Fibroblast of skin of scalp (primary cell): Measurements from ENCODE around the gene CNOT9. TPM values are rescaled to one million over a fixed set of nuclear protein-coding genes. Genes with fewer than 3 reads are reported as not detected.
A peak's percentile ranks its signal among the peaks of the same experiment; 100 is the strongest.
"Not testable (repeated sequence)": the region's sequence is repeated elsewhere in the genome, so short reads cannot be mapped to it uniquely, and the experiment has no call there.

ENCODE experiments used
- DNase-seq: peaks from one replicate; pipeline ENCODE4 v3.0.0-alpha.2; 2013
- polyA plus RNA-seq, 2 experiments: library from polyadenylated mRNA; unstranded; fragments of 120-200 nt; gene quantifications; one replicate each; pipeline ENCODE4 v1.2.1, GENCODE V29; 2013; ENCODE audit not compliant: insufficient read length in 2 of 2

CNOT9 gene, protein sequence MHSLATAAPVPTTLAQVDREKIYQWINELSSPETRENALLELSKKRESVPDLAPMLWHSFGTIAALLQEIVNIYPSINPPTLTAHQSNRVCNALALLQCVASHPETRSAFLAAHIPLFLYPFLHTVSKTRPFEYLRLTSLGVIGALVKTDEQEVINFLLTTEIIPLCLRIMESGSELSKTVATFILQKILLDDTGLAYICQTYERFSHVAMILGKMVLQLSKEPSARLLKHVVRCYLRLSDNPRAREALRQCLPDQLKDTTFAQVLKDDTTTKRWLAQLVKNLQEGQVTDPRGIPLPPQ
- 44.7 TPM for polyA plus RNA-seq (2013, experiment 1 of 2; ENCODE audit: insufficient read length)
- polyA plus RNA-seq (2013, experiment 2 of 2; ENCODE audit: insufficient read length), result 47.7 TPM

GRCh38 chr2:218568190-218569037 is at the start of gene CNOT9, which contains the start of gene USP37:
Gene CNOT9 (plus strand): TSS chr2:218568839. CDS start chr2:218568955, 116 bp downstream.
Gene USP37 (minus strand): TSS chr2:218568351. CDS start chr2:218558653, 9,698 bp downstream.
- DNase-seq, result peak; percentile 98

DNA sequence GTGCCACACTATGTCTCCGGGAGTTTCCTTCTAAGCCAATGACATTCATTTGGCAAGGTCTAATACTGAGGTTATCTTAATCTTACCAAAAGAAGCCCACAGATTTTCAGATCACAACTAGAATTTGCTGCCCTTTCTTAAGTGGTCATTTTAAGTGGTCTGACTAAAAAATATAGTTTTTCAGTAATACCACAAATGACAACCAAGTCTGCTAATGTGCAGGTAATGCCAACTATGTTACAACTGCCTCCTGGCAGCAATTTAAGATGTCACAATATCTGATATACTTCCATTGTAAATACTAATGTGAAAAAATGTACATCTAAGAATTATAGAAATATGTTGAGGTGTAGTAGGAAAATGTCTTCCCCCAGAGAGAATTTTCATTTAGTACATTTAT is 49.8 kb upstream of the CNOT9 start:
- no peak for DNase-seq

DNA sequence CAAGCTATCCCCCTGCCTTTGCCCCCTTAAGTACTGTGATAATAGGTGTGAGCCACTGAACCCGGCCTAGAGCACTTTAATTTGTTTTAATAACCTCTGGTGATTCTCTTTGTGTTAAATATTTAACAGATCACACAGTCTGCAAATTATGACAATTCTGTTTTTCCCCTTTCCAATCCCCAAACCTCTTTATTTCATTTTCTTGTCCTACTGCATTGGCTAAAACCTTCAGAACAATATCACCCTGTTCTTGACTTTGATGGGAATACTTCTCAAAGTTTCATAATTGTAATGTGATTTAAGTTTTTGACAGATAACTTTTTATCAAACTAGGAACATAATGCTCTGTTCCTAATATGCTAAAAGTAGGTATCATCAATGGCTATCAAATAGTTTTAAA is 45.0 kb upstream of the CNOT9 start:
- no peak for DNase-seq

DNA sequence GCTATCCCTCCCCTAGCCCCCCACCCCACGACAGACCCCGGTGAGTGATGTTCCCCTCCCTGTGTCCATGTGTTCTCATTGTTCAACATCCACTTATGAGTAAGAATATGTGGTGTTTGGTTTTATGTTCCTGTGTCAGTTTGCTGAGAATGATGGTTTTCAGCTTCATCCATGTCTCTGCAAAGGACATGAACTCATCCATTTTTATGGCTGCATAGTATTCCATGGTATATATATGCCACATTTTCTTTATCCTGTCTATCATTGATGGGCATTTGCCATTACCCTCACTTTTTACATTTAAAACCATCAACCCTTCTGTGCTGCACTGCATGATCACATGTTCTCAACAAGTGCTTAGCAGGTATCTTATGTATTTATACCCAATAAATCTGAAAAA is 40.2 kb upstream of the CNOT9 start:
- DNase-seq, result not testable (repeated sequence)

DNA sequence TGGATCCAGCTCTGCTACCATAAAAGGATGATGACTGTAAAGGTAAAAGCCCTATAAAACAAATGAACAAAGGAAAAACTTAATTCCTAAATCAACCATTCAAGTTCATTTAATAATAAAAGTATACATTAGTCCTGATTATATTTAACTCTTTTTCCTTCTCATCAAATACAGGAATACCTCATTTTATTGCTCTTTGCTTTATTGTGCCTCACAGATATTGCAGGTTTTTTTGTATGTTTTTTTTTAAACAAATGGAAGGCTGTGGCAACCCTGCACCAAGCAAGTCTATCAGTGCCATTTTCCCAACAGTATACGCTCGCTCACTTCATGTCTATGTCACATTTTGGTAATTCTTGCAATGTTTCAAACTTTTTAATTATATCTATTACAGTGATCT is 38.6 kb upstream of the CNOT9 start:
- DNase-seq, result no peak

DNA sequence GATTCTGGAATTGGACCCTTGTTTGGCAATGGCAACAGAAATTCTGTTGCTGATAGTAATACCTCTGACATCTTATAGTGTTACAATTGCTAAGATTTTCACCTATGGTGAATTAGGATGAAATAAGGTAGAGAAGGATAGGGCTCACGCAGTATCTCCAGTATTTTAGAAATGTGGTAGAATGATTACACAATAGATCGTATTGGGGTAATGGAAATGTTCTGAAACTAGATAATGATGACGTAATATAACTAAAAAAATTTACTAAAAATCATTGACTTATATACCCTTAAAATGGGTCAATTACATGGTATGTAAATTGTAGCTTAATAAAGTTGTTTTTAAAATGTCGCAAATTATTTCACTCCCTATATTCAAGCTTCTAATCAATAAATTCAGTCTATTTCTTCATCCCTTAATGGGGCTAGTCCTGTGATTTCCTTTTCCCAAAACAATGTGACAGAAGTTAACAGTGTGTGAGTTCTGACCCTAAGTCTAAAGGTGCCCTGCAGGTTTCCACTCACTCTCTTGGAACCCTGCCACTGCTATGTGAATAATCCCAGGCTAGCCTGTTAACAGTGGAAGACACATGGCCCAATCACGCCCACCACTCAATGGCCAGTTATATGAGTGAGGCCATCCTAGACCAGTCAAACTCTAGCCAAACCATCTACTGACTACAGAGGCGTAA is 31.7 kb upstream of the CNOT9 start:
- no peak for DNase-seq

DNA sequence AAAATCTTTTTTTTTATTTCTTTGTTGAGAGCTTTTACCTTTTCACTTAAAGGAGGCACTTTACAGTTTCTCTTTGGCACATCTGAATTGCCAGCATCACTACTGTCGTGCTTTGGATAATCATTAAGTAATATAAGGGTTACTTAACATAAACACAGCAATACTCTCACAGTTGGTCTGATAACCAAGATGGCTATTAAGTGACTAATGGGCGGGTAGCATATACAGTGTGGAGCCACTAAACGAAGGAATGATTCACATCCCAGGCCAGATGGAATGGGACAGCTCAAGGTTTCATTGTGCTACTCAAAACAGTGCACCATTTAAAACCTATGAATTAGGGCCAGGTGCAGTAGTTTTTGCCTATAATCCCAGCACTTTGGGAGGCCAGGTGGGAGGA is 28.6 kb upstream of the CNOT9 start:
- no peak for DNase-seq

GRCh38 chr2:218546012-218546411 is 22.6 kb upstream of the CNOT9 start:
- no peak for DNase-seq

DNA sequence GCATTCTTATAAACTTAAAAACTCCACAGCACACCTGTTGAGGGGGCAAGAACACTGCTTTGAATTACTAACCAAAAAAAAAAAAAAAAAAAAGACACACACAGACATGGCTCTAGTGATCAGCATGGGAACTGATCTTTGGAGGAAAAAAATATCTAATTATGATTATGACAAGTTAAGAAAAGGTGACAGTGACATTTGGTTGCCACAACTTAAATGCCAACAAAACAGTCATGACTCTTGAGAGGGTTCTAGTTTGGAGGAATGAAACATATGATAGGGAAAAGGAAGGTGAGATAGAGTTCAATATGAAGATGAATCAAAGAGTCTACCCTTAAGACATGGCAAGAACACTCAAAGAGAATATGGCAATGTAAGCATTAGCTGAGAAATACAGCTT is 21.1 kb upstream of the CNOT9 start:
- no peak for DNase-seq

- DNase-seq, result no peak
Measured at GRCh38 chr2:218547978-218548377, 20.7 kb upstream of the CNOT9 start.

- not testable (repeated sequence) for DNase-seq
Measured at GRCh38 chr2:218554225-218554624, 14.4 kb upstream of the CNOT9 start.

- no peak for DNase-seq
Measured at GRCh38 chr2:218555527-218555926, 13.1 kb upstream of the CNOT9 start.

DNA sequence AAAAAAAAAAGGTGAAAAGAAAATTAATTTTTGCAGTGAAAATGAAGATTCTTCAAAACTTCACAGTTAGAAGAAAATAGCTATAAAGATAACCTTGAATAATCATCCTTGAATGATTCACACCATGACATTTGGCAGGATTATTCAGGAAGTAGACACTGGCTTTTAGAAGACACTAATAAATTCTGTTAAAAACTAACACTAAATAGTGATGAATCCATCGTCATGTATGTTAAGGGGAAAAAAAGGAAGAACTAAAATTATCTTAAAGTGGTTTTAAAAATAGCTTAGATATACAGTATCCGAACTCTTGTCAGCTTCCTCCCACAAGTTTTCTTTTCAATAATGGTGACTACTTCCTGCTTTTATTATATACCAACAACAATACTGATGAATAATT is 10.7 kb upstream of the CNOT9 start:
- no peak for DNase-seq

- no peak for DNase-seq
Measured at GRCh38 chr2:218558986-218559385, 9.7 kb upstream of the CNOT9 start.

GRCh38 chr2:218564056-218564455 is 4.6 kb upstream of the CNOT9 start:
- no peak for DNase-seq

DNA sequence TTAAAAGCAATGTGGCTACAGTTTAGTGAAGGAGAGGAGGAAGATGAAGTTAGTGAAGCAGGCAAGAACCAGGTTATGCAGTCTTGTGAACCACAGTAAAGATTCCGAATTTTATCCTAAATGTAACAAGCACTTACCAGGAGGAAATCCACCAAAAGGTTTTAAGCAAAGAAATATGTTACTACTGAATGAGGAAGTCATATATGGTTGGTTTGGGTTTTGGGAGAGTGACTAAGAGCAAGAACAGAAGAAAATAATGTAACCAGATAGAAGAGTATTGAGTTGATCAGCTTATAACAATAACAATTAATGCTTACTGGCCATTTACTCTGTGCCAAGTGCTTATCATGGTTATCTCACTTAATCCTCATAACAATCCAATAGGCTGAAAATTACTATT is 2.3 kb upstream of the CNOT9 start:
- no peak for DNase-seq

GRCh38 chr2:218567797-218568189 is 846 bp upstream of the CNOT9 start:
- DNase-seq, result no peak

DNA sequence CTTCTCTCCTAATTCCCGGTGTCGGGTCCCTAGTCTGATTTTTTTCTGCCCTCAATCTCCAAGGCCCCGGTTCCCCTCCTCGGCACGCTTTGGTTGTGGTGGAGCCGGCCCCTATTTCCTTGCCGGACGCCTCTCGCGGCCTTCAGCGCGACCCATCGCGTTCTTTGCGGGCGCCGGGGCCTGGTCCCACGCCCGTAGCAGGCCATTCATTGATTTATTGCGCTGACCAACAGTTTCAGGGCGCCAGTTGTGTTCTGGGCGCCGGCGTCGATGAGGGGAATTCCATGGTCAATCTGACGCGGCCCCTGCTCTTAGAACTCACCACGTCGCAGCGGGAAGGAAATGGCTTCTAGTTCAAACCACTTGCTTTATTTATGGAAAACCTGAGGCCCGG is 396 bp downstream of the CNOT9 start:
- peak; percentile 31 for DNase-seq

DNA sequence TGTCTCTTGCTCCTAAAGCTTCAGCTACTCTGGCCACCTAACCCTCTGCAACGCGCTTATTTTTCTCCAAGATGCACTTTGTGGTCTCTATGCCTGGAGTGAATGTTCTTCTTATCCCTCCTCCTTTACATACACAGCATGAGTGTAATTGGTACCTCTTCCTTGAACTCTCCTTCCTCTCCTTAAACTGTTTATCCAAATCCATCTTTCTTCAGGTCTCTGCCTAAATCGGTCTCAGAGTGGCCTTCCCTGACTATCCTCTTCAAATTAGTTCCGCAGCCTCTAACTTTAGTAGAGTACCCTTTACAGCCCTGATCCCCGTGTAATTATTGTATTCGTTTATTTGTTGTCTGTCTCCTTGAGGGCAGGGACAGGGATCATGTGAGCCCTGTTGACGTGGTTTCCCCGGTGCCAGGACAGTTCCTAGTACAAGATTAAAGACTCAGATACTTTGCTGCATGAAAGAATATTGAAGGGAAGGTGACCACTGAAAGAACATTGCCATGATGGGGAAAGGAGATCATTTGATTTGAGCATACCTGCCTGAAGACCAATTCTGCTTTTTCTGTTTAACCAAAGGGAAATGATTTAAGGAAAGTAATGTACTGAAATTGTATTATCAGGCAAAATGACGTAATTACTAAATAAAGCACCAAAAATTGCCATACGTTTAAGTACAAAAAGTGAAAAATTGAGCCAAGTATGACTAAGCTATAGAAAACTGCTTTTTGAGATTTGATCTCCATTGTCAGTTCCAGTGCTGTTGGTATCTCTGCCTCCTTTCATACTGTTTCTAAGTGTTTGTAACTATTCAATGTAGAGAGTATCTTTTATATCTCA is 1.2 kb downstream of the CNOT9 start:
- DNase-seq, result no peak

GRCh38 chr2:218570850-218571249 is 2.2 kb downstream of the CNOT9 start:
- DNase-seq, result peak; percentile 15

GRCh38 chr2:218576854-218577253 is 8.2 kb downstream of the CNOT9 start:
- no peak for DNase-seq
